DMS53 (cell line): Measurements from ENCODE around the gene PGK1.
"Not testable (repeated sequence)": the region's sequence is repeated elsewhere in the genome, so short reads cannot be mapped to it uniquely, and the experiment has no call there.

Experiments used
- DNase-seq: peaks from one replicate; lab custom pipeline; 2025; lab: John Stamatoyannopoulos, UW

Gene PGK1

DNA sequence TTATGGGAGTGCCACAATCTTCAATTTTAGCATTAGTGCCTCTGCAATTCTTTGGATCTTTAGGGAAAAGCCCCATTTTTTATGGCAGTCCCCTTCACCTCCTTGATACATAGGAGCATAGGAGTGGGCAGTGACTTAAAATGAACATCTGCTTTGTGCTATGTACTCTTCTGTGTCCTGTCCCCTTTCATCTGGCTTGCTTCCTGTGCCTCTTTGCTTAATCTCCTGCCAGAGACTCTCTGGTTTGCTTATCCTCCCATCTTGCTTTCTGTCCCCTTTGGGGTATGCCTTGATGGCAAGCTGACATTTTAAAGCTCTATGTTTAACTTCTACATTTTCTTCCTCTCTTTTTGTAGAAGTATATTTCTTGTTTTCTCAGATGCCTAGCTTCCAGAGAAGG lies 12.3 kb downstream of the PGK1 start:
- DNase-seq, result no peak

DNA sequence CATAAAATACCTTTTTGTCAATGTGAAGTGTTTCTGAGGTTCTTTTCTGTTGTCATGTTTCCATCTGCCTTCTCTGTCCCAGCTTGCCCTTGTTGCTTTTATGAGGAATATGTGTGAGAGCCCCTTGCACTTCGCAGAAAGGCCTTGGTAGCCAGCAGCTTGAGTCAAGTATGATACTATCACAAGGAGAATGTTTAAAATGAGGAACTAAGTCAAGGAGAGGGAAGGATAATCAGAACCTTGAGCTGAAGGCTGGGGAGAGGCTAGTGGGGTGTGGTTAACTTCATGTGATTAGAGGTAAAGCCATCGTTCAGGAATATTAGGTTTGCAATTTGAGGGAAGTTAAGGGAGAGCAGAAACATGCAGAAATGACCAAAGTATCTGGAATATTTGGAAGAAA lies 12.7 kb downstream of the PGK1 start:
- no peak for DNase-seq

DNA sequence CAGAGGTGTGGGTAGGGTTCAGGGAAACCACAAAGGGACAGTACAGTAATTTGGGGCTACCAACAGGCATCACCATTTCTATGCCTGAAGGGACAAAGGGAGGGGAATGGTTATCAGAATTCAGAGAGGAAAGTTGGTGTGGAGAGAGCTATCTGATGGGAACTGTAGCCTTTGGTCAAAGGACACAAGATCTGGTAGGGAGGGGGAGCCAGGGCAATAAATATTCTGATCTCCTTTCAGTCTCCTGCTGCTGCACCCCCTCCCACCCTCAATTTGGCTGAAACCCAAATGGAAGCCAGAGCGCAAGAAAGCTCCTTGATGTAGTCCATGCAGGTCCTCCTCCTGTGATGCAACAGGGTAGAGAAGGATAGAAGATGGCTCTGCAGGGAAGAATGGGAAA lies 14.6 kb downstream of the PGK1 start:
- DNase-seq, result no peak

DNA sequence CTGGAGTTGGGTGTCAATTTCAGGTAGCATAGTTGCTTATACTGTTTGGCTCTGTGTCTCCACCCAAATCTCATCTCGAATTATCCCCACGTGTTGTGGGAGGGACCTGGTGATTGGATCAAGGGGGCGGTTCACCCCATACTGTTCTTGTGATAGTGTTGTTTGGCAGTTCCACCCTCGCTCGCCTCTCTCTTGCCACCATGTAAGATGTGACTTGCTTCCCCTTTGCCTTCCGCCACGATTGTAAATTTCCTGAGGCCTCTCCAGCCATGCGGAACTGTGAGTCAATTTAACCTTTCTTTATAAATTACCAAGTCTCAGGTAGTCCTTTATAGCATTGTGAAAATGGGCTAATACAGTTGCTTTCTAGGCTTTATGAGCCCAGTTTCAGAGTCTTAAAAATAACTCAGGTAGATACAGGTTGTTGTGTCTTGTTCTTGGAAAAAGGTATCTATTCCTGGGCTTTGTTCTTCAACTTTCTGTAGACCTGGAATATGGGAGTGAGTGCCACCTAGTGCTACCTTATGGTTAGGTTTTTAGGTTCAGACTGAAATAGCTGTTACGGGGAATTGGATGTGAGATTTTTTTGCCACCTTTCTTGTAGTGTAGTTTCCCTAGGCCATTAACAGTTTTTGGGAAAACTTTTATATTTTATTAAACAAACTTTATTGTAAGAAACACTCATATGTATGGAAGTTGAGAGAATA lies 15.6 kb downstream of the PGK1 start:
- DNase-seq, result peak; percentile 49

DNA sequence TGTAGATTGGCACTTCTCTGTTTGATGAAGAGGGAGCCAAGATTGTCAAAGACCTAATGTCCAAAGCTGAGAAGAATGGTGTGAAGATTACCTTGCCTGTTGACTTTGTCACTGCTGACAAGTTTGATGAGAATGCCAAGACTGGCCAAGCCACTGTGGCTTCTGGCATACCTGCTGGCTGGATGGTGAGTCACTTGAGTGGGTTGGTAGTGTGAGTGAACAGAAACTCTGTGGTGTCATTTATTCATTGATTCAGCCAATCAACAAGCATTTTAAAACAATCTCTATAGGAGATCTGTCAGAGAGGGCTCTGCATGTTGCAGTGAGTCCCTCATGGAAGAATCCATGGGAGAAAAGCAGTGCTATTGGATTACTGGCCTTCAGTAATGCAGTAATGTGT lies 19.1 kb downstream of the PGK1 start:
- no peak for DNase-seq

DNA sequence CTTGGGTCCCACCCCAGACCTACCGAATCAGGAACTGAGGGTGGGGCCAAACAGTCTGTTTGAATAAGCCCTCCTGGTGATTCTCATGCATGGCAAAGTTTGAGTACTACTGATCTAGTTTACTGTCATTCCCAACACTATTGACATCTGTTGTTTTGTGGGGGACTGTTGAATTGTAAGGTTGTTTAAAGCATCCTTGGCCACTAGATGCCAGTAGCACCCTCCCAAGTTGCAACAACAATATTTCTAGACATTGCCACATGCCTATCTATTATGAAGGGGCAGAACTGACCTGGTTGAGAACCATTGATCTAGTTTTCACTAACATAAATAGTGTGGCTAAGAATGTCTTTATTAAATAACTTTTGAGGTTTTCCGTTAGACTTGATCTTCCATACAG lies 20.3 kb downstream of the PGK1 start:
- DNase-seq, result peak; percentile 33

DNA sequence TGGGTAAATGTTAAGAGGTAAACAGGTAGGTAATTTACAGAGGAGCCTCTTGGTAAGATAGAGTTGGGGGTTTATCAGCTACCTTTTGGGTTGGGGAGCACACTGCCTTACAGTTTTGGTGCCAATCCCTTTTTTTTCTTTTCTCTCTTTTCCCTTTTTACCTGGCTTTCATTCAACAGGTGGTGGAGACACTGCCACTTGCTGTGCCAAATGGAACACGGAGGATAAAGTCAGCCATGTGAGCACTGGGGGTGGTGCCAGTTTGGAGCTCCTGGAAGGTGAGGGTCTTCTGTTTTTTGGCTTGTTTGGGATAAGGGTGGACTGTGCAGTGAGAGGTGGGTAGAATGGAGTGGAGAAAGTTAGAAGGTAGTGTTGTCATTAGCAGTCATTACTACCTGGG lies 21.1 kb downstream of the PGK1 start:
- no peak for DNase-seq

DNA sequence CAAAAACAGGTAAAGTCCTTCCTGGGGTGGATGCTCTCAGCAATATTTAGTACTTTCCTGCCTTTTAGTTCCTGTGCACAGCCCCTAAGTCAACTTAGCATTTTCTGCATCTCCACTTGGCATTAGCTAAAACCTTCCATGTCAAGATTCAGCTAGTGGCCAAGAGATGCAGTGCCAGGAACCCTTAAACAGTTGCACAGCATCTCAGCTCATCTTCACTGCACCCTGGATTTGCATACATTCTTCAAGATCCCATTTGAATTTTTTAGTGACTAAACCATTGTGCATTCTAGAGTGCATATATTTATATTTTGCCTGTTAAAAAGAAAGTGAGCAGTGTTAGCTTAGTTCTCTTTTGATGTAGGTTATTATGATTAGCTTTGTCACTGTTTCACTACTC lies 21.7 kb downstream of the PGK1 start:
- not testable (repeated sequence) for DNase-seq

DNA sequence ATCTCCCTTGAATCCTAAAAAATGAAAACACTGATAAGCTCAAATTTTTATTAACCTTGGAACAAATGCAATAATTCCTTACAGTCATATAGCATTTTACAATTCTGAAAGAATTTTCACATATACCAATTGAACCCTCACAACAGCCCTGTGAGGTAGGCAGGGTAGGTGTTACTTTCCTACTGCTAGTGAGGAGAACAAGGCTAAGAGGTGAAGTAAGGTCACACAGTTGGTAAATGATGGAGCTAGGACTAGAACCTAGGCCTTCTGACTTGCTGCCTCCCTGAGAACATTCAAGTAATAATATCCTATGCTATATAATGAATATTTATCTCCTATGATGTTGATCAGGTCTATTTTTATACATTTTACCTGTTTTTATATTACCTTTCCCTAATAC lies 25.7 kb downstream of the PGK1 start:
- DNase-seq, result no peak

DNA sequence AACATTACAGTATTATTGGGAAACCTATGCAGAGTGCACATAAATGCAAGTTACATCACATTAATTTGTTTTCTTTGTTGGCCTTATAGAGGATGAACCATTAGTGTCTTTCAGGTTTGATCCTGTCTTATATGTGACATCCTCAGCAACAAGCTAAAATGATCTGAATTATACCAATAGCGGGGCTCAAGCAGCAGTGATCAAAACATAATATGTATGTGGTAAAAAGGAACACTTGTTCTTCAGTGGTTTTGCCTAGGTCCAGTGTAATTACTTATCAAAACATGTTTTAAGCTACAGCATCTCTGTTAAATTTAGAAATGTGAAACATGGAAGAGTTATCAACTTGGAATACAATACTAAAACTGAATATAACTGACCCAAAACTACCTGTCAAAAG lies 26.3 kb downstream of the PGK1 start:
- DNase-seq, result no peak

DNA sequence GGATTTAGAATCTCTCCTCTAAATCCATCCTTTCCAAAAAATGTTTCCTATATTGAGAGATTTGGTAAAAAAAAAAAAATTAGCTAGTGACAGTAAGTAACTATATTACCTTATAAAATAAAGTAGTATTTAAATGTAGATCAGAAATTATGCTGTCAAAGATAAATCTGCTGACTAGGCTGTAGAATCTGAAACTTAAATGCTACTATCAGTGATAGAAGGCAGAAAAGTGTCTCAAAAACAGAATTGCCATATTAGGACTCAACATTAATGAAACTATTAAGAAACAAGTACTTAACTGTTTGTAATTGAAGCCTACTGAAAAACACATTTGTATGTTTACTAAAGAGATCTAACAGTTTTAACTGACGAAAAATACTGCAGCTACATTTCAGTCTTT lies 27.1 kb downstream of the PGK1 start:
- no peak for DNase-seq

DNA sequence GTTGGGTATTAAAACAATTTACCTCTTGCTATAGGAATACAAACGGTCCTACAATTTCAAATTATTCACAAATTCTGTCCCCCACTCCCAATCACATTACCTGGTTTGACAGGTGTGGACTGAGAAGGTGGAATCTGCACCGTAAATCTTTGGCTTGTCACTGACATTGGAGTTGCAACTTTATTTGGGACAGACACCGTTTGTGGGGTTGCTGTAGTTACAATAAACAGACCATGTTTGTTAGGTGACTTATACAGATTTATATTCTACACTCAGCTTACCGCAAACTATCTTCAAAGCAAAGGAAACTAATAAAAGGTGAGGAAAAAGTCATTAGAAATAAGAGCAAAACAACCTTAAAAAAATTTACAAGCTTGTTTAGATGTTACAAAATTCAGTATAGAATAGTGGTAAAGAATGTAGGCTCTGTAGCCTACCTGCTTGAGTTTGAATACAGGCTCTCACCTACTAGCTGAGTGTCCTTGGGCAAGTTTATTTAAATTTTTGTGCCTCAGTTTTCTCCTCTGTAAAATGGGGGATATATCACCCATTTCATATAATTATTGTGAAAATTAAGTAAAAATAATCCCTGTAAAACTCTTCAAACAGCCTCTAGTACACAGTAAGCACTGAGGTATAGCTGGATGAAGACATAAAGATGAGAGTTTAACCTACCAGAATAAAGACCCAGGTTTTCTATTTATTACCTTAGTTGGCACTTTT lies 29.4 kb downstream of the PGK1 start:
- no peak for DNase-seq

DNA sequence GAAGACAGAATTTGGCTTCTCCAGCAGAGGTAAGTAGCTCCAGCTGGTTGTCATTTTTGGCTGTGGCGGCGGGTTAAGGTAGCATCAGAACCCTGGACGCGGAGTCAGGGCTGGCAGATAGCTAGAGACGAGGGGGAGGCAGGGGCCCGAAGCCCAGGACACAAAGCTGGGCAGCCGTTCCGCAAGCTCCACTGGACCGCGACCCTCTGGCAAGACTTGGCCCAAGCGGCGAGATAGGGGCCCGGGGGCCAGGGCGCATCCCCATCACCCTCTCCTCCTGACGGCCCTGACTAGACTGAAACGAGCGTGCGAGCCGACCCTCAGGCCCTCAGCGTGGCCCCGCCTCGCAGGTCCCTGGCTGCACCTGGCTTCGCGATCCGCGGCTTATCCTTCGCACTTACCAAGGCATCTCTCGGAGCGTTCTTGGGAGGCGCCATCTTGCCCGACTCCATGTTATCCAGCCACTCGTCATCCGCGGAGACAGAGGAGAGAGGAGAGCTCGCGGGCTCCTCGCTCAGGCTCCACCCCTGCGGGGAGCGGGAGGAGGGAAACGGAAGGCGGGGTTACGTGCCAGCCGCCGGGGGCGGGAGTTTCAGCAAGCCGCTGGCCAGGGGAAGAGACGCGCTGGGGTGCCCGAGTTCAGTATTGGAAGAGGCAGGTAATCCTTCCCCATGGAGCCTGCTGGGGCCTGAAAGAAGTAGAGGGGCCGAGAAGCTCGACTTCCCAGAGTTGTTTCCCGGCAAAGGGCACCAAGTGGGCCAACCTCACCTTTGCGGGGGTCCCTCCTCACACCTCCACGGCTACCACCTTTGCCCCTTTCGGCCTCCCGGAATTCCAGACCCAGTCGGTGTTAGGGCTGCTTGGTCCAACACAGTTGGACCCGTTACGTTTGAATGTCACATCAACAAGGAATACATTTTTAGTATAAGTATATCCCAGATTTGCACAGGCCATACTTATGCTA lies 35.4 kb downstream of the PGK1 start, which contains the start of gene TAF9B:
Gene TAF9B, minus strand, starts transcription at position 491 of the 964 bp plus-strand sequence. Its CDS starts 39 bp downstream, at position 452.
- peak; percentile 94 for DNase-seq

DNA sequence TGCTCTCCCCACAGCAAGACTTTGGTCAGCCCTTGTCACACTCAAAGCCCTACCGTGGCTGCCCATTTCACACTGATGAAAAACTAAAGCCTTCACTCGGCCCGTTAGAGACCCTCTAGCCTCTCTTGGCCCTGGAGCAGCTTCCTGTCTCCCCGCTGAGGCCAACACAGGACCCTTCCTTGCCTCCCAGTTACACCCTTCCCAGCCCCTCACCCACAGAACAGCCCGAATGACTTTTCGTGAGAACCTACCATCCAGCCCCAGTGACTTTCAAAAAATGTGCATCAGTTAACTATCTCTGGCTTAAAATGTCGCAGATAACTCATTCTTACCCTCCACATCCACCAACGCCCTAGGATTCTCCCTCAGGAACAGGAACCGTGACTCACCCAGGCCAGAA lies 36.2 kb downstream of the PGK1 start:
- peak; percentile 12 for DNase-seq

DNA sequence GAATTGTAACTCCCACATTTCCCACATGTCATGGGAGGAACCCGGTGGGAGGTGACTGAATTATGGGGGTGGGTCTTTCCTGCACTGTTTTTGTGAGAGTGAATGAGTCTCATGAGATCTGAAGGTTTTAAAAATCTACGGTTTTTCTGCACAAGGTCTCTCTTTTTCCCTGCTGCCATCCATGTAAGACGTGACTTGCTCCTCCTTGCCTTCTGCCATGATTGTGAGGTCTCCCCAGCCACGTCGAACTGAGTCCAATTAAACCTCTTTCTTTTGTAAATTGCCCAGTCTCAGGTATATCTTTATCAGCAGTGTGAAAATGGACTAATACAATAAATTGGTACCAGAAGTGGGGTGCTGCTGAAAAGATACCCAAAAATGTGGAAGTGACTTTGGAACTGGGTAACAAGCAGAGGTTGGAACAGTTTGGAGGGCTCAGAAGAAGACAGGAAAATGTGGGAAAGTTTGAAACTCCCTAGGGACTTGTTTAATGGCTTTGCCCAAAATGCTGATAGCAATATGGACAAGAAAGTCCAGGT lies 43.0 kb downstream of the PGK1 start:
- not testable (repeated sequence) for DNase-seq

DNA sequence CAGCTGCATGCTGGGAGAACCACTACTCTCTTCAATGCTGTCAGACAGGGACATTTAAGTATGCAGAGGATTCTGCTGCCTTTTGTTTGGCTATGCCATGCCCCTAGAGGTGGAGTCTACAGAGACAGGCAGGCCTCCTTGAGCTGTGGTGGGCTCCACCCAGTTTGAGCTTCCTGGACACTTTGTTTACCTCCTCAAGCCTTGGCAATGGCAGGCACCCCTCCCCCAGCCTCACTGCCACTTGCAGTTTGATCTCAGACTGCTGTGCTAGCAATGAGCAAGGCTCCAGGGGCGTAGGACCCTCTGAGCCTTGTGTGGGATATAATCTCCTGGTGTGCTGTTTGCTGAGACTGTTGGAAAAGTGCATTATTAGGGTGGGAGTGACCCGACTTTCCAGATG lies 53.3 kb downstream of the PGK1 start:
- peak; percentile 18 for DNase-seq

DNA sequence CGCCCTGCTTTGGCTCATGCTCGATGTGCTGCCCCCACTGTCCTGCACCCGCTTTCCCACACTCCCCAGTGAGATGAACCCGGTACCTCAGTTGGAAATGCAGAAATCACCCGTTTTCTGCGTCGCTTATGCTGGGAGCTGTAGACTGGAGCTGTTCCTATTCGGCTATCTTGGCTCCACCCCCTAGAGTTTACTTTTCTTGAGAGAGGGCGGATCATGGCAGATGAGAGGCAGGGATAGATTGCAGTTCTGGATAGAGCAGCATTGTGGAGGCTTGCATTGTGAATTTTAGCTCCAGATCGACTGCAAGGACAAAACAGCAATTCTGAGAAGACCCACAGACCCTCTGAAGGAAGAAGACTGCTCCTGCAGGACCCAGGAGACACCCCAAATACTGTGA lies 53.8 kb downstream of the PGK1 start:
- DNase-seq, result peak; percentile 23

DNA sequence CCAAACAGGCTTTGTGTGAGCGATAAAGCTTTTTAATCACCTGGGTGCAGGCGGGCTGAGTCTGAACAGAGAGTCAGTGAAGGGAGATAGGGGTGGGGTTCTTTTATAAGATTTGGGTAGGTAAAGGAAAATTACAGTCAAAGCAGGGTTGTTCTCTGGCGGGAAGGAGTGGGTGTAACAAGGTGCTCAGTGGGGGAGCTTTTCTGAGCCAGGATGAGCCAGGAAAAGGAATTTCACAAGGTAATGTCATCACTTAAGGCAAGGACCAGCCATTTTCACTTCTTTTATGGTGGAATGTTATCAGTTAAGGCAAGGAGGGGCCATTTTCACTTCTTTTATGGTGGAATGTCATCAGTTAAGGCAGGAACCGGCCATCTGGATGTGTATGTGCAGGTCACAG lies 56.7 kb downstream of the PGK1 start:
- DNase-seq, result not testable (repeated sequence)

DNA sequence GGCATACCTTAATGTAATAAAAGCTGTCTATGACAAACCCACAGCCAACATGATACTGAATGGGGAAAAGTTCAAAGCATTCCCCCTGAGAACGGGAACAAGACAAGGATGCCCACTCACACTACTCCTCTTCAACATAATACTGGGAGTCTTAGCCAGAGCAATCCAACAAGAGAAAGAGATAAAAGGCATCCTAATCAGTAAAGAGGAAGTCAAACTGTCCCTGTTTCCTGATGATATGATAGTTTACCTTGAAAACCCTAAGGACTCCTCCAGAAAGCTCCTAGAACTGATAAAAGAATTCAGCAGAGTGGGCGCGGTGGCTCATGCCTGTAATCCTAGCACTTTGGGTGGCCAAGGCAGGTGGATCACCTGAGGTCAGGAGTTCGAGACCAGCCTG lies 59.1 kb downstream of the PGK1 start:
- not testable (repeated sequence) for DNase-seq

DNA sequence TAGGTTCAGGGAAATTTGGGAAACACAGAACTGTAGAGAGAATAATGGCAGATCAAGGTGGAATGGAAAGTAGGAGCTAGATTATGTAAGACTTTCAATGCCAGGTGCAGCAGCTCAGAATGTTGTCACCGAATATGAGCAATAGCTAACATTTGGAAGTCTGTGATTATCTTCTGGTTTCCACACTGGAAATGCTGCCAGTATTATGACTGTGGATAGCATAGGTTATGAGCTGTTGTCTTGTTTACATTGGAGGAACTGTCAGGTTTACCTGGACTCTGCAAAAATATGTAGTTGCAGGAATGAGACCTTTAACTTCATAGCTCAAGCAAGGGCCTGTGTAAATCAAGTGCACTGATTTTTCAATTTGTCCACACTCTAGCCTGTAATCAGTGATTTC lies 61.4 kb downstream of the PGK1 start:
- no peak for DNase-seq

DNA sequence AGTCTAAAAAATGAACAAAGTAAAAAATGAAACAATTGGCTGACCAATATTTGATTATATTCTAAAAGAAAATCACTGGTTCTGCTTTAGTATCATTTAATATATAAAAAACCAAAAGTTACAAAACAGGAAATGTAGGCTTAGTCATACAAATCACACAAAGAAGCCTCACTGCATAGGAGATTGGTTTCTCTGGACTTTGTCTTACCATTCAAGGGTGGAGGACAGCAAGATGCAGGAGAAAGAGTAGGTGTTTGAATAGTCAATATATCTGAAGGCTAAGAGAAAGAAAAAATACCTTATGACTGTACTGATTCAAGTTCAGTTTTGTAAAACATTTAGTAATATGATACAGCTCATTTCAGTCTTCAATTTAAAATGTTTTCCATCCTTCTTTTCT lies 64.0 kb downstream of the PGK1 start:
- peak; percentile 5 for DNase-seq
